Right ventricle myocardium inferior (tissue), 1 donor: Measurements from ENCODE around the gene CCIN. TPM values are rescaled to one million over a fixed set of nuclear protein-coding genes. Genes with fewer than 3 reads are reported as not detected.

ENCODE experiments used
- ATAC-seq: fragments of 200-7000 bp; cut with Tn5 transposase; one replicate; pipeline ENCODE4 v1.9.1; 2020; ENCODE audit warnings: mild to moderate bottlenecking, moderate library complexity
- DNase-seq: peaks from one replicate; pipeline ENCODE4 v3.0.0; 2021; ENCODE audit errors: missing footprints
- intact Hi-C: fragments of 100-400 bp; cut with DNase I; formaldehyde crosslinking; loops from one replicate; pipeline ENCODE4 v1.11.0; 2022
- total RNA-seq: library from RNA; stranded (reverse); fragmentation: NEBNext Ultra II Directional; extraction: Animal tissue kit (Norgen Biotek cat#: 25700); gene quantifications from one replicate; pipeline ENCODE4 v1.2.1, GENCODE V29; 2021
- donor health status: DM: no; HTN: yes; CAD: no; lungs with severe emphysema.

CCIN gene
- total RNA-seq, 1 donor from 2014 or later: not detected

- DNase-seq (no peak), ATAC-seq (no peak)
- intact Hi-C loops: no loop called here
Observed at GRCh38 chr9:36138901-36139300, 30.3 kb upstream of the CCIN start.

- ATAC-seq (no peak), DNase-seq (no peak)
Observed at GRCh38 chr9:36140086-36141084, 28.8 kb upstream of the CCIN start.

GRCh38 chr9:36141288-36141687 is 27.9 kb upstream of the CCIN start:
- no peak for DNase-seq
- ATAC-seq: no peak
- intact Hi-C loops: no loop called here

More at GRCh38 chr9:36140086-36141084, 28.8 kb upstream of the CCIN start:
- intact Hi-C loops: no loop called here

GRCh38 chr9:36141761-36142160 is 27.4 kb upstream of the CCIN start:
- DNase-seq (no peak), ATAC-seq (no peak)
- intact Hi-C loops: no loop called here

GRCh38 chr9:36142510-36143244 is 26.5 kb upstream of the CCIN start:
- DNase-seq (no peak), ATAC-seq (peak; percentile 36)

GRCh38 chr9:36143245-36143641 is 25.9 kb upstream of the CCIN start:
- ATAC-seq: peak; percentile 3
- intact Hi-C loops: no loop called here

More at GRCh38 chr9:36142510-36143244, 26.5 kb upstream of the CCIN start:
- intact Hi-C loops: no loop called here

GRCh38 chr9:36144309-36145232 is 24.6 kb upstream of the CCIN start:
- no peak for DNase-seq
- intact Hi-C loops: no loop called here
- no peak for ATAC-seq

More at GRCh38 chr9:36143245-36143641, 25.9 kb upstream of the CCIN start:
- DNase-seq: no peak

GRCh38 chr9:36145970-36146369 is 23.2 kb upstream of the CCIN start:
- ATAC-seq: no peak
- intact Hi-C loops: no loop called here
- DNase-seq: no peak

GRCh38 chr9:36146651-36147050 is 22.5 kb upstream of the CCIN start:
- DNase-seq: no peak
- ATAC-seq: no peak
- intact Hi-C loops: no loop called here

GRCh38 chr9:36147441-36148175 is 21.6 kb upstream of the CCIN start:
- intact Hi-C loops: no loop called here
- ATAC-seq (no peak), DNase-seq (no peak)

- intact Hi-C loops: no loop called here
- peak; percentile 90 for ATAC-seq
- DNase-seq: peak; percentile 96
Observed at GRCh38 chr9:36148311-36149051, 20.7 kb upstream of the CCIN start.

- DNase-seq (no peak), ATAC-seq (no peak)
- intact Hi-C loops: no loop called here
Observed at GRCh38 chr9:36149197-36149596, 20.0 kb upstream of the CCIN start.

- ATAC-seq (no peak), DNase-seq (no peak)
- intact Hi-C loops: no loop called here
Observed at GRCh38 chr9:36150574-36151315, 18.4 kb upstream of the CCIN start.

GRCh38 chr9:36151316-36152210 is 17.6 kb upstream of the CCIN start:
- DNase-seq (peak; percentile 91), ATAC-seq (peak; percentile 47)

GRCh38 chr9:36152741-36153438 is 16.3 kb upstream of the CCIN start:
- intact Hi-C loops: no loop called here
- ATAC-seq (no peak), DNase-seq (no peak)

More at GRCh38 chr9:36151316-36152210, 17.6 kb upstream of the CCIN start:
- intact Hi-C loops: no loop called here
